ENCODE data around the gene LIN9. TPM values are rescaled to one million over a fixed set of nuclear protein-coding genes. Genes with fewer than 3 reads are reported as not detected.

Gene LIN9
- total and polyA plus RNA-seq, 4 experiments from 2014 or later: 2.8 to 5.5 (median 4.4) TPM

- intact Hi-C loops (cut with micrococcal nuclease): no loop called here
- H3K4me3 Mint-ChIP-seq: no peak overlapping the region
- Histone ChIP-seq H3K4me3 (ENCODE audit: low read length in 2 of 2) (no peak overlapping the region), H3K4me1 (ENCODE audit: insufficient read depth, low read length) (no peaks in the 10 kb centered on the region), H3K36me3 (ENCODE audit: insufficient read depth, low read length) (no peaks in the 10 kb centered on the region), H3K9me3 (ENCODE audit: control insufficient read depth in 1 of 2, low read length in 2 of 2) (no peaks in the 10 kb centered on the region), H3K27me3 (ENCODE audit: insufficient read depth, low read length) (no peaks in the 10 kb centered on the region), H3K27ac (ENCODE audit: low read depth, low read length) (no peak overlapping the region)
- no peaks in the 10 kb centered on the region for H3K9me3 Mint-ChIP-seq
- no peaks in the 10 kb centered on the region for H3K4me1 Mint-ChIP-seq
- peaks cover 0 to 2% of the 10 kb centered on the region in 2 donors for H3K27me3 Mint-ChIP-seq
- H3K27ac Mint-ChIP-seq: no peak overlapping the region
- DNase-seq: no peak
- no peaks in the 10 kb centered on the region for H3K36me3 Mint-ChIP-seq
- POLR2A ChIA-PET (ENCODE audit: partially characterized antibody): no interaction called here
- CTCF ChIA-PET (ENCODE audit: partially characterized antibody): interaction anchor here (1.4 kb wide), 1 partner anchor 87 kb away, joined by 4 read pairs; no protein-coding TSS in a partner anchor
These were observed 96.4 kb downstream of the LIN9 start for GRCh38 chr1:226212545-226212944.

GRCh38 chr1:226211181-226211821 lies 97.7 kb downstream of the LIN9 start:
- POLR2A ChIA-PET (ENCODE audit: partially characterized antibody): no interaction called here
- DNase-seq: no peak
- Histone ChIP-seq H3K27ac (ENCODE audit: low read depth, low read length) (no peak overlapping the region), H3K4me3 (ENCODE audit: low read length in 2 of 2) (no peak overlapping the region), H3K27me3 (ENCODE audit: insufficient read depth, low read length) (no peaks in the 10 kb centered on the region), H3K9me3 (ENCODE audit: control insufficient read depth in 1 of 2, low read length in 2 of 2) (no peaks in the 10 kb centered on the region), H3K36me3 (ENCODE audit: insufficient read depth, low read length) (no peaks in the 10 kb centered on the region), H3K4me1 (ENCODE audit: insufficient read depth, low read length) (no peaks in the 10 kb centered on the region)
- intact Hi-C loops (cut with micrococcal nuclease): no loop called here
- H3K4me1 Mint-ChIP-seq: no peaks in the 10 kb centered on the region
- H3K4me3 Mint-ChIP-seq: no peak overlapping the region
- H3K27me3 Mint-ChIP-seq: no peaks in the 10 kb centered on the region
- no peak overlapping the region for H3K27ac Mint-ChIP-seq
- H3K9me3 Mint-ChIP-seq: no peaks in the 10 kb centered on the region
- H3K36me3 Mint-ChIP-seq: no peaks in the 10 kb centered on the region
- CTCF ChIA-PET (ENCODE audit: partially characterized antibody): interaction anchor here (1.2 kb wide), 1 partner anchor 14 kb away, joined by 3 read pairs; no protein-coding TSS in a partner anchor

- Mint-ChIP-seq H3K36me3 (no peaks in the 10 kb centered on the region), H3K27me3 (no peaks in the 10 kb centered on the region), H3K4me3 (no peak overlapping the region), H3K27ac (no peak overlapping the region), H3K4me1 (no peaks in the 10 kb centered on the region), H3K9me3 (no peaks in the 10 kb centered on the region)
- Histone ChIP-seq H3K36me3 (ENCODE audit: insufficient read depth, low read length) (no peaks in the 10 kb centered on the region), H3K4me3 (ENCODE audit: low read length in 2 of 2) (no peak overlapping the region), H3K27me3 (ENCODE audit: insufficient read depth, low read length) (no peaks in the 10 kb centered on the region), H3K4me1 (ENCODE audit: insufficient read depth, low read length) (no peaks in the 10 kb centered on the region), H3K27ac (ENCODE audit: low read depth, low read length) (no peak overlapping the region), H3K9me3 (ENCODE audit: control insufficient read depth in 1 of 2, low read length in 2 of 2) (no peaks in the 10 kb centered on the region)
- no peak for DNase-seq
- CTCF ChIA-PET (ENCODE audit: partially characterized antibody): interaction anchor here (1.2 kb wide), 1 partner anchor 13 kb away, joined by 3 read pairs; no protein-coding TSS in a partner anchor
- intact Hi-C loops (cut with micrococcal nuclease): no loop called here
- POLR2A ChIA-PET (ENCODE audit: partially characterized antibody): no interaction called here
These were observed 98.3 kb downstream of the LIN9 start for GRCh38 chr1:226210571-226211176.

GRCh38 chr1:226209307-226210059 lies 99.5 kb downstream of the LIN9 start:
- Mint-ChIP-seq H3K27me3 (no peaks in the 10 kb centered on the region), H3K36me3 (no peaks in the 10 kb centered on the region), H3K4me1 (no peaks in the 10 kb centered on the region), H3K4me3 (no peak overlapping the region), H3K9me3 (no peaks in the 10 kb centered on the region), H3K27ac (no peak overlapping the region)
- Histone ChIP-seq H3K27ac (ENCODE audit: low read depth, low read length) (no peak overlapping the region), H3K27me3 (ENCODE audit: insufficient read depth, low read length) (no peaks in the 10 kb centered on the region), H3K9me3 (ENCODE audit: control insufficient read depth in 1 of 2, low read length in 2 of 2) (no peaks in the 10 kb centered on the region), H3K4me1 (ENCODE audit: insufficient read depth, low read length) (no peaks in the 10 kb centered on the region), H3K4me3 (ENCODE audit: low read length in 2 of 2) (no peak overlapping the region), H3K36me3 (ENCODE audit: insufficient read depth, low read length) (no peaks in the 10 kb centered on the region)
- ChIA-PET CTCF (ENCODE audit: partially characterized antibody) (no interaction called here), POLR2A (ENCODE audit: partially characterized antibody) (no interaction called here)
- DNase-seq: no peak
- intact Hi-C loops (cut with micrococcal nuclease): no loop called here

DNA sequence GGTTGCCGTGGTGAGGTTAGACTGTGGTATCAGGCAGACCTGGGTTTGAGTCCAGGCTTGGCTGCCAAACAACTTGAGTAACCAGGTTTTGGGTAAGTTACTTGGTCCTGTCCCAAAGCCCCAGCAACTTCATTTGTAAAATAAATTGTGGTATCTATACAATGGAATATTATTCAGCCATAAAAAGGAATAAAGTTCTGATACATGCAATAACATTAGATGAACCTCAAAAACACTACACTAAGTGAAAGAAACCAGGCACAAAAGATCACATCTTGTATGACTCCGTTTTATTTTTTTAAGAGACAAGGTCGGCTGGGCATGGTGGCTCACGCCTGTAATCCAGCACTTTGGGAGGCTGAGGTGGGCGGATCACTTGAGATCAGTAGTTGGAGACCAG lies 101.9 kb downstream of the LIN9 start:
- Histone ChIP-seq H3K9me3 (ENCODE audit: control insufficient read depth in 1 of 2, low read length in 2 of 2) (no peaks in the 10 kb centered on the region), H3K36me3 (ENCODE audit: insufficient read depth, low read length) (no peaks in the 10 kb centered on the region), H3K4me3 (ENCODE audit: low read length in 2 of 2) (no peak overlapping the region), H3K4me1 (ENCODE audit: insufficient read depth, low read length) (no peaks in the 10 kb centered on the region), H3K27ac (ENCODE audit: low read depth, low read length) (no peak overlapping the region), H3K27me3 (ENCODE audit: insufficient read depth, low read length) (no peaks in the 10 kb centered on the region)
- Mint-ChIP-seq H3K4me1 (no peaks in the 10 kb centered on the region), H3K27ac (no peak overlapping the region), H3K27me3 (peaks cover 2% of the 10 kb centered on the region in 2 donors), H3K9me3 (no peaks in the 10 kb centered on the region), H3K4me3 (no peak overlapping the region), H3K36me3 (no peaks in the 10 kb centered on the region)
- POLR2A ChIA-PET (ENCODE audit: partially characterized antibody): no interaction called here
- CTCF ChIA-PET (ENCODE audit: partially characterized antibody): interaction anchor here (1.6 kb wide), 1 partner anchor 126 kb away, joined by 5 read pairs; no protein-coding TSS in a partner anchor
- DNase-seq: no peak
- intact Hi-C loops (cut with micrococcal nuclease): no loop called here

- Mint-ChIP-seq H3K4me1 (no peaks in the 10 kb centered on the region), H3K9me3 (no peaks in the 10 kb centered on the region), H3K27me3 (peaks cover 3 to 10% of the 10 kb centered on the region in 2 donors), H3K27ac (no peak overlapping the region), H3K36me3 (no peaks in the 10 kb centered on the region), H3K4me3 (no peak overlapping the region)
- Histone ChIP-seq H3K27ac (ENCODE audit: low read depth, low read length) (no peak overlapping the region), H3K4me1 (ENCODE audit: insufficient read depth, low read length) (no peaks in the 10 kb centered on the region), H3K4me3 (ENCODE audit: low read length in 2 of 2) (no peak overlapping the region), H3K36me3 (ENCODE audit: insufficient read depth, low read length) (no peaks in the 10 kb centered on the region), H3K27me3 (ENCODE audit: insufficient read depth, low read length) (no peaks in the 10 kb centered on the region), H3K9me3 (ENCODE audit: control insufficient read depth in 1 of 2, low read length in 2 of 2) (no peaks in the 10 kb centered on the region)
- POLR2A ChIA-PET (ENCODE audit: partially characterized antibody): no interaction called here
- no peak for DNase-seq
- CTCF ChIA-PET (ENCODE audit: partially characterized antibody): interaction anchor here (2.7 kb wide), 1 partner anchor 79 kb away, joined by 12 read pairs; no protein-coding TSS in a partner anchor
- intact Hi-C loops (cut with micrococcal nuclease): no loop called here
These were observed 104.8 kb downstream of the LIN9 start for GRCh38 chr1:226204198-226204597.

DNA sequence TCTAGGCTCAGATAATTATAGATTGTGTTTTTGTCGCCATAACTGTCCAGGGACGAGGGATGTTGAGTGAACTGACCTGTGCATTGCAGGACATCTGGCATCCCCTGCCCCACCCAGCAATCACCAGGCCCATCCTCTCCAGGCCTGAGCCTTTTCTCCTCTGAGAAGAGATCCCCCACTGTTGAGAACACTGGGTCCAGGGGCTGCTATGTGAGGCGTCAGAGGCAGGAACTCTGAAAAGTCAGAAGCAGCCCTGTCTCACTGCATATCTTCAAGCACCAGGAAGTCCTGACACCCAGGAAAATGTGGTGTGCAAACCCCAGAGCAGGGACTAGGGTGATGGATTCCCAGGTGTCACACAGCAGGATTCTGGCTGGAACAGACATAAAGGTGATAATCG lies 105.3 kb downstream of the LIN9 start:
- H3K36me3 Mint-ChIP-seq: no peaks in the 10 kb centered on the region
- intact Hi-C loops (cut with micrococcal nuclease): no loop called here

More for the DNA sequence above, 105.3 kb downstream of the LIN9 start:
- Mint-ChIP-seq H3K9me3 (no peaks in the 10 kb centered on the region), H3K4me1 (no peaks in the 10 kb centered on the region), H3K27me3 (peaks cover 3 to 10% of the 10 kb centered on the region in 2 donors), H3K27ac (no peak overlapping the region), H3K4me3 (no peak overlapping the region)
- no peak overlapping the region for H3K27ac ChIP-seq (ENCODE audit: low read depth, low read length)
- POLR2A ChIA-PET (ENCODE audit: partially characterized antibody): no interaction called here
- no peak overlapping the region for H3K4me3 ChIP-seq (ENCODE audit: low read length in 2 of 2)
- no peaks in the 10 kb centered on the region for H3K9me3 ChIP-seq (ENCODE audit: control insufficient read depth in 1 of 2, low read length in 2 of 2)
- no peaks in the 10 kb centered on the region for H3K4me1 ChIP-seq (ENCODE audit: insufficient read depth, low read length)
- DNase-seq: no peak
- CTCF ChIA-PET (ENCODE audit: partially characterized antibody): interaction anchor here (10.2 kb wide), 1 partner anchor 78 kb away, joined by 207 read pairs; no protein-coding TSS in a partner anchor
- no peaks in the 10 kb centered on the region for H3K36me3 ChIP-seq (ENCODE audit: insufficient read depth, low read length)
- H3K27me3 ChIP-seq (ENCODE audit: insufficient read depth, low read length): no peaks in the 10 kb centered on the region

All from CD4-positive, alpha-beta memory T cell (primary cell).